ENCODE data around the gene CRYZL1. TPM values are rescaled to one million over a fixed set of nuclear protein-coding genes. Genes with fewer than 3 reads are reported as not detected.

Gene CRYZL1
- total RNA-seq, 2 experiments from 2014 or later: 39.2 to 45.7 TPM

DNA sequence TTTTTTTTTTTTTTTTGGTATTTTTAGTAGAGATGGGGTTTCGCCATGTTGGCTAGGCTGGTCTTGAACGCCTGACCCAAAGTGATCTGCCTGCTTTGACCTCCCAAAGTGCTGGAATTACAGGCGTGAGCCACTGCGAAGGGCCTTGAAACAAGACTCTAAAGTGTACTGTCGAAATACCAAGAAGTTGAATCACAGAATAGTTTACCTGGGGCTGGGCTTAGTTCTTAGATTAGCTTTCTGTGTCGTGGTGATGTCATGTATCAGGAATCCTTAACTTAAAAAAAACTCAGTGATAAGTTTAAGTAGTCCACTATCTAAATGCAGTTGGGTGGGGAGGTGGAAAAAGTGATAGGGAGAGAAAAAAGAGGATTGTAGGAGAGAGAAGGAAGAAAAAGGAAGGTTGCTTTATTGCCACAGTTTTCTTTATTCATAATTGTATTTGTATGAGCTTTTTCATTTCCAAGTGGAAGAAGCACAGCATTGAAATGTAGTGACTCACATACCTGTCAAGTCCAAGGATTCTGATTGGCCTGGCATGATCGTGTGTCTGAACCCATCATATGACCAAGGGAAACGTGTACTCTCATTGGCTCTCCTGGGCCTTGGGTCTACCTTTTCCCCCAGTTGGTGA is 14.2 kb upstream of the CRYZL1 start:
- H3K4me3 Mint-ChIP-seq: no peak overlapping the region
- H3K27me3 Mint-ChIP-seq: peaks cover 9% of the 10 kb centered on the region
- ATAC-seq (ENCODE audit: low read depth): no peak
- peaks cover 2% of the 10 kb centered on the region for H3K4me1 Mint-ChIP-seq
- H3K9me3 Mint-ChIP-seq: no peaks in the 10 kb centered on the region
- H3K36me3 Mint-ChIP-seq: peaks cover 2% of the 10 kb centered on the region
- H3K27ac Mint-ChIP-seq: no peak overlapping the region
- no peak for DNase-seq
- POLR2A ChIA-PET: no interaction called here

DNA sequence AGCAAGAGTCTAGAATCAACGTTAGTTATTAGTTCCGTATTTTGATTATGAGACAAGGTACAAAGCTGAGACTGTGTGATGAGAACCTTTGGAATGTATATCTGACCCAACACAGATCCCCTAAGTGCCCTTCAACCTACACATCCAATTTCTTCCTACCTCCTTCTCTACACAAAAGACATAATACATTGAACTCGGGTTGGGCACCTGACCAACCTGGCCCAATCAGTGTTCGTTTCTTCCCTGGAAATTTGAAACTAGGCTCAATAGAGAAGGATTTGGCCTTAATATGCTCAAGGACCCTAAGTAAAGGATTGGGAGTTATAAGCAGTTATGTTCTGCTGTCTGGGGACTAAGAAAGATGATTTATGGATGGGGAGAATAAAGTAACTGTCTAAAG is 12.9 kb upstream of the CRYZL1 start:
- POLR2A ChIA-PET: no interaction called here
- H3K4me1 Mint-ChIP-seq: no peaks in the 10 kb centered on the region
- H3K4me3 Mint-ChIP-seq: no peak overlapping the region
- DNase-seq: no peak
- peaks cover 19% of the 10 kb centered on the region for H3K27me3 Mint-ChIP-seq
- no peaks in the 10 kb centered on the region for H3K9me3 Mint-ChIP-seq
- no peak overlapping the region for H3K27ac Mint-ChIP-seq
- H3K36me3 Mint-ChIP-seq: no peaks in the 10 kb centered on the region
- no peak for ATAC-seq (ENCODE audit: low read depth)

DNA sequence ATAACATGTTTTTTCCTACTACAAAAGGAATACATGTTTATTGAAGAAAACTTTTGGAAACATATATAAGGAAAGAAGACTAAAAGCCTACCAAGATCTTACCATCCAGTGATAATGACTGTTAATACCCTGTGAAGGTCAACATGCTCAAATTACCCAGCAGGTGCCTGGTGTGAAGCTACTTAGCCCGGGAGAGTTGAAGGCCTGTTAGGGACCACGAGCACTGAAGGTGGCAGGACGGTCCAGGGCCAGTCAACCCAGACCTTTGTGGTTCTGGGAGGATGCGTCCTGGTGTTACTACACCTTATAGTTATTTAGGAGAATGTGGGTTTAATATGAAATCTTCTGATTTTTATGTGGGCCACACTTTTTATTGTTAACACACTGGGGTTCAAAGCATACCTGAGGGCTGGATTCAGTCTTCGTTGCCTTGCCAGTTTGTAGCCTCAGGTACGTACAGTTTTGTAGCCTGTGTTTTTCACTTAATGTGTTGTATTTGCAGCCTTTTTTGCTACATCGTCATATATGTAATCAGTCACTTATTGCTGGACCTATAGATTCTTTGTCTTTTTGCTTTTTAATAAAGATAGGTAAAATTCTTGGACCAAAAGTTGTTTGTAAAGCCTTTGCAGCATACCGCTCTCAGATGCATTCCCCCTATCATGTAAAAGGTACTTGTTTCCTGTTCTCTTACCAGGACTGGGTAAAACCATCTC is 10.6 kb upstream of the CRYZL1 start:
- Mint-ChIP-seq H3K9me3 (no peaks in the 10 kb centered on the region), H3K4me1 (peaks cover 2% of the 10 kb centered on the region), H3K36me3 (no peaks in the 10 kb centered on the region), H3K27ac (no peak overlapping the region), H3K4me3 (no peak overlapping the region), H3K27me3 (peaks cover 19% of the 10 kb centered on the region)
- POLR2A ChIA-PET: no interaction called here
- DNase-seq (no peak), ATAC-seq (ENCODE audit: low read depth) (no peak)

DNA sequence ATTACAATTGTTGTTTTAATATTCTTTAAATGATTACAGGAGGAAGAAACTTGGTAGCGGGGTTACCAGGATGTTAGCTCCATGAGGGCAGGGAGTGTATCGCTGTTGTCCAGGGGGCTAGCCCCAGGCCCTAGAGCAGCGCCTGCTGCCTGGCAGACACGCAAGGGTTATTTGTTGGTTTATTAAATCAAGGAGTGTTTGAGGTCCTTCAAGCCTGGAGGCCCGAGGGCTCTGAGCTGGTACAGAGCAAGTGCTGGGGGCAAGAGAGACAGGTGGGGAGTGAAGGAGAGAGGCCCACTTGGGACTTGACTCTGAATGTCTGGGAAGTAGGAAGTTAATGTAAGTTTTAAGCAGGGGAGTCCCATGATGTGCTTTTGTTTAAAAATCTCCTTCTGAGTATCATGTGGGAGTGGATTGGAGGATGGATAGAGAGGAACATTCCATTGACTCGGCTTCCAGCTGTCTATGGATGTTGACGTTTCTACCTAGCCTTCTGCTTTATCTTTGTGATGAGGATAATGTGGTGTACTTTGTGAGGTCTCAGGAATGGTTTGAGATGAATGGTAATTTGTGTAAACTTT is 9.5 kb upstream of the CRYZL1 start:
- POLR2A ChIA-PET: no interaction called here
- peaks cover 19% of the 10 kb centered on the region for H3K27me3 Mint-ChIP-seq
- H3K4me3 Mint-ChIP-seq: no peak overlapping the region

DNA sequence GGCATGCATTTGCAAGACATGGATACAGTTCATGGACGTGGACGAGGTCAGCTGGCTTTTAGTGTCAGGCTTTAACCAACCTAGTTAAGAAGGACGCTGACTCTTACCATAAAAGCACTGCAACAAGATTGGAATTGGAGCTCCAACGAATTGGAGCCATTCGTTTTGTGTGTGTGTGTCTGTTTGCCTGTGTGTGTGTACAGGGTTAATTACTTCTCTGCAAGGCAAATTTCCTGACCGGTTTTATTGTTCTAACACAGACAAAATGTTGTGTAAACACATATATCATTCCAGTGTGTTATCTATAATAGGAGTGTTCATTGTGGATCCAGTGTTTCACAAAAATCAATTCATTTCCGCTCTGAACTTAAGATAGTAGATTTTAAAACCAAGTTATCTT is 8.7 kb upstream of the CRYZL1 start:
- Mint-ChIP-seq H3K27me3 (peaks cover 25% of the 10 kb centered on the region), H3K9me3 (no peaks in the 10 kb centered on the region), H3K4me3 (no peak overlapping the region), H3K27ac (no peak overlapping the region), H3K4me1 (peaks cover 2% of the 10 kb centered on the region), H3K36me3 (no peaks in the 10 kb centered on the region)
- DNase-seq (no peak), ATAC-seq (ENCODE audit: low read depth) (no peak)
- POLR2A ChIA-PET: no interaction called here

More for the DNA sequence above, 9.5 kb upstream of the CRYZL1 start:
- Mint-ChIP-seq H3K27ac (no peak overlapping the region), H3K9me3 (no peaks in the 10 kb centered on the region), H3K36me3 (no peaks in the 10 kb centered on the region), H3K4me1 (peaks cover 2% of the 10 kb centered on the region)
- no peak for ATAC-seq (ENCODE audit: low read depth)
- DNase-seq: no peak

DNA sequence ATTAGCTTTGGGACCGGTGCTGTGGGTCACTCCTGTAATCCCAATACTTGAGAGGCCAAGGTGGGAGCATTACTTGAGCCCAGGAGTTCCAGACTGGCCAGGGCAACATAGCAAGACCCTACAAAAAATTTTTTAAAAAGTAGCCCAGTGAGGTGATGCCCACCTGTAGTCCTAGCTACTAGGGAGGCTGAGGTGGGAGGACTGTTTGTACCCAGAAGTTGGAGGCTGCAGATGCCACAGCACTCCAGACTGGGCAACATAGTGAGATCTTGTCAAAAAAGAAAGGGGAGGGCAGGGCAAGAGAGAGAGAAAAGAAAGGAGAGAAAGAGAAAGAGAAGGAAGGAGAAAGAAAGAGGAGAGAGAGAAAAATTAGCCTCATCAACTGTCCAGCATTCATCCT is 7.0 kb upstream of the CRYZL1 start:
- H3K4me1 Mint-ChIP-seq: peaks cover 5% of the 10 kb centered on the region
- H3K4me3 Mint-ChIP-seq: no peak overlapping the region
- POLR2A ChIA-PET: no interaction called here
- peaks cover 41% of the 10 kb centered on the region for H3K27me3 Mint-ChIP-seq
- ATAC-seq (ENCODE audit: low read depth) (no peak), DNase-seq (no peak)
- no peaks in the 10 kb centered on the region for H3K36me3 Mint-ChIP-seq
- no peaks in the 10 kb centered on the region for H3K9me3 Mint-ChIP-seq
- no peak overlapping the region for H3K27ac Mint-ChIP-seq

DNA sequence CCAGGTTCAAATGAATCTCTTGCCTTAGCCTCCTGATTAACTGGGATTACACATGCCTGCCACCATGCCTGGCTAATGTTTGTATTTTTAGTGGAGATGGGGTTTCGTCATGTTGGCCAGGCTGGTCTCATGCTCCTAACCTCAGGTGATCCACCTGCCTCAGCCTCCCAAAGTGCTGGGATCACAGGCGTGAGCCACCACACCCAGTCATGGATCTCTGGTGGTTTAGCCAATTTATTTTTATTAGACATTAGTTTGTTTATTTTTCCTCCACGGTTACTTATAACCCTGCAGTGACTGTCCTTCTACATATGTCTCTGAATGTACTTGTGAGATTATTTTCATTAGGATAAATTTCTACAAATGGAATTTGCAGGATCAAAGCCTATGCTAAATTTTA is 6.0 kb upstream of the CRYZL1 start:
- Mint-ChIP-seq H3K4me3 (no peak overlapping the region), H3K27me3 (peaks cover 45% of the 10 kb centered on the region), H3K27ac (no peak overlapping the region), H3K4me1 (peaks cover 5% of the 10 kb centered on the region), H3K36me3 (no peaks in the 10 kb centered on the region), H3K9me3 (no peaks in the 10 kb centered on the region)
- no peak for DNase-seq
- POLR2A ChIA-PET: no interaction called here
- no peak for ATAC-seq (ENCODE audit: low read depth)

DNA sequence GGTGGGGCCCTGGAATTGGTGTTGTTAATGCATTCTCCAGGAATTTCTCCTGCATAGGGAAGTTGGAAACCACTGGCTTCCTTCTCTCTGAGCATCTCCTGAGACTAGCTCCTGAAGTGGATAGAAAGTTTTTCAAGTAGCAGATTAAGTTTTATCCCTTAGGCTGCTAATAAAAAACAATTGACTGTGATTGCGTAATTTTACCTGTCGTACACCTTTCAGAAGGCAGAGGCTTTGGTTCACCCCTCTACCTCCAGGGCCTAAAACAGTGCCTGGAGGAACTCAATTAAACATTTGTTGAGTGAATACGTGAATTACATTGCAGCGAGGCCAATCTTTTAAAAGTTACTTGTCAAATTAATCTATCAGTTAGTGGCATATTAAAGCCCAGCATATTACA is 4.2 kb upstream of the CRYZL1 start:
- H3K27me3 Mint-ChIP-seq: peaks cover 42% of the 10 kb centered on the region
- ATAC-seq (ENCODE audit: low read depth): no peak
- H3K27ac Mint-ChIP-seq: no peak overlapping the region
- no peak overlapping the region for H3K4me3 Mint-ChIP-seq
- no peaks in the 10 kb centered on the region for H3K9me3 Mint-ChIP-seq
- DNase-seq: no peak
- POLR2A ChIA-PET: no interaction called here
- H3K4me1 Mint-ChIP-seq: peaks cover 10% of the 10 kb centered on the region
- H3K36me3 Mint-ChIP-seq: no peaks in the 10 kb centered on the region

DNA sequence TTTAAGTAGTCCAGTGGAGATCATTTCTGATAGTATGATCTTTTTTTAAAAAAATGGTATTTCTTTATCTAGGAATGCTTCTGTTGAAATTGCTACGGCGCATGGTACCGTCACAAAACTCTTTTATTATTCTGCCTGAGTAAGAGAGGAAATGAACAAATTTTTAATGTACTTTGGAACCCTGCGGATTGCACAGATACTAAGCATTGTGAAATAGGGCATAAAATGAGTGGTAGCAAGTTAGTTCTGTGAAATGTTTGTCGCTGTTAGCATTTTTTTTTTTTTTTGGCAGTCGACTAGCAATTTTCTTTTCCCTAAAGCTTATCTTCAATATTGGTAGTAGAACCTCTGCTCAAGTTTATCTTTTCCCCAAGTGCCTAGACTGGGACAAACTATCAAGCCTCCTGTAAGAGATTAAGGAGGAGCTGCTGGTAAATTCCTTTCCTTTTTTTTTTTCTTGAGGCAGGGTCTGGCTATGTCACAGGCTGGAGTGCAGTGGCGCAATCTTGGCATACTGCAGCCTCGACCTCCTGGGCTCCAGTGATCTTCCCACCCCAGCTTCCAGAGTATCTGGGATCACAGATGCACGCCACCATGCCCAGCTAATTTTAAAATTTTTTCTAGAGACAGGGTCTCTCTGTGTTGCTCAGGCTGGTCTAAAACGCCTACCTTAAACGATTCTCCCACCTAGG is 3.0 kb upstream of the CRYZL1 start:
- H3K27ac Mint-ChIP-seq: no peak overlapping the region
- ATAC-seq (ENCODE audit: low read depth): no peak
- H3K36me3 Mint-ChIP-seq: no peaks in the 10 kb centered on the region
- H3K4me3 Mint-ChIP-seq: no peak overlapping the region
- no peak for DNase-seq
- POLR2A ChIA-PET: interaction anchor here (0.7 kb wide), 1 partner anchor 280 kb away, joined by 5 read pairs; no protein-coding TSS in a partner anchor
- peaks cover 33% of the 10 kb centered on the region for H3K27me3 Mint-ChIP-seq
- H3K4me1 Mint-ChIP-seq: peaks cover 14% of the 10 kb centered on the region
- H3K9me3 Mint-ChIP-seq: no peaks in the 10 kb centered on the region

DNA sequence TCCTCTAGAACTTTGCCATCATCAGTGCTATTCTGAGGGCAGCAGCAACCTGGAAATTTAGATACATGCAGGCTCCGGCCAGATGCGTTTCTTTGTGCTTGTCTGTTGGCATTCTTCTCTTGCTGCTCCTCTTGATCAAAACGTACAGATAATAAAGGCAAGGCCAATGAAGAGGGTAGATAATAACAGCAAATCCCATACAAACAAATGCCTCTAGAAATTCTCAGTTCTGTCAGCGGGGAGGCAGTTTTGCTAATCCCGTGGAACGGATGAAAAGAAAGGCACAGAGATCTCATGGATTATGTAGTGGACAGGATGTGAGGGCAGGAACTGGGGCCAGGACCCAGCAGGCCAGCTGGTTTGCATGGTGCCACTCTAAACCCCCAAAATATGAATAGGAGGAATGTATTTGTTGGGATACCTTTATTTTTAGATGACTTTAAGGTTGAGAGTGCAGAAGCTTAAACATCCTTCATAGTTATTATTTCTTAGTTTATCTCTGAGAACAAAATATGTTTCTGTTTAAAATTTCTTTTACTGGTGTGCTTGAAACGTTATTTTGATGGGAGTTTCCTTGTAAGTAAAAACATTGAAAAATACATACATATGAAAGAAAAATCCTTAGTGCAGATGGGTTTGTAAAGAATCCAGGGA is 2.2 kb upstream of the CRYZL1 start:
- H3K4me1 Mint-ChIP-seq: peaks cover 14% of the 10 kb centered on the region
- peaks cover 30% of the 10 kb centered on the region for H3K27me3 Mint-ChIP-seq
- DNase-seq: no peak
- no peak overlapping the region for H3K27ac Mint-ChIP-seq
- no peak for ATAC-seq (ENCODE audit: low read depth)
- H3K4me3 Mint-ChIP-seq: peak overlapping the region; percentile 83
- H3K9me3 Mint-ChIP-seq: no peaks in the 10 kb centered on the region
- H3K36me3 Mint-ChIP-seq: peaks cover under 1% of the 10 kb centered on the region
- POLR2A ChIA-PET: no interaction called here

DNA sequence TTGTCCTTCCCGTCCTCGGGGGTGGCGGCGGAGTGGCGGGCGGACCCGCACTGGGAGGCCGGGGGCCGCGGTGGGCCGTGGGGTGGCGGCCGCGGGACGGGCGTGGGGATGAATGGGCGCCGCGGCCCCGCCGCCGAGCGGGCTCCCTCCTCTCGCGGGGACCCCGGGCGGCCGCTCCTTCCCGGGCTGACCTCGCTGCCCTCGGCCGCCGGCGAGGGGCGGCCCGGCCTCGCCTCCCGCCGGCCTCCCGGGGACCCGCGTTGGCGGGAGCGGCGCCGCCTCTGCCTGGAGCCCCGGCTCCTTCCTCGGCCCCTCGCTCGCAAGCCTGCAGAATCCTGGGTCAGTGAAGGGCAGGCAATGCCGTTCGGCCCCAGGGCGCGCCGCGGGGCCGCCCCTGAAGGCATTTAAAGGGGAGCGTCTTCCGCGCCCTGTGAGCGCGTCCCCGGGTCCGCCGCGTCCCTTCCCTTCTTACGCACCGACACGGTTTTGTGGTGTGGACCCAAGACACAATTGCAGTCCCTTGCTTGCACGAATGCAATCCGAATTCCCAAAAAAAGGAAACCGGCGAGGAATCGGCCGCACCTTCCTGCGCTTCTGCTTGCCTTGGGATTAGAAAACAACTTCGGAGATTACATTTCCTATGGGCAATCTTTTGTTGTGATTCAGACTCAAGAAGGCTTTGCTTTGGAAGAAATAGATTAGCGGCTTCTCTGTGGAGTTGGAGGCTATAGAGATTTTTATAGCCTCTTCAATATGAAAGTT is 1.5 kb upstream of the CRYZL1 start:
- H3K9me3 Mint-ChIP-seq: no peaks in the 10 kb centered on the region
- ATAC-seq (ENCODE audit: low read depth) (no peak), DNase-seq (no peak)
- peak overlapping the region; percentile 83 for H3K4me3 Mint-ChIP-seq
- no peak overlapping the region for H3K27ac Mint-ChIP-seq
- POLR2A ChIA-PET: no interaction called here
- peaks cover 3% of the 10 kb centered on the region for H3K36me3 Mint-ChIP-seq
- peaks cover 12% of the 10 kb centered on the region for H3K4me1 Mint-ChIP-seq
- H3K27me3 Mint-ChIP-seq: peaks cover 28% of the 10 kb centered on the region

DNA sequence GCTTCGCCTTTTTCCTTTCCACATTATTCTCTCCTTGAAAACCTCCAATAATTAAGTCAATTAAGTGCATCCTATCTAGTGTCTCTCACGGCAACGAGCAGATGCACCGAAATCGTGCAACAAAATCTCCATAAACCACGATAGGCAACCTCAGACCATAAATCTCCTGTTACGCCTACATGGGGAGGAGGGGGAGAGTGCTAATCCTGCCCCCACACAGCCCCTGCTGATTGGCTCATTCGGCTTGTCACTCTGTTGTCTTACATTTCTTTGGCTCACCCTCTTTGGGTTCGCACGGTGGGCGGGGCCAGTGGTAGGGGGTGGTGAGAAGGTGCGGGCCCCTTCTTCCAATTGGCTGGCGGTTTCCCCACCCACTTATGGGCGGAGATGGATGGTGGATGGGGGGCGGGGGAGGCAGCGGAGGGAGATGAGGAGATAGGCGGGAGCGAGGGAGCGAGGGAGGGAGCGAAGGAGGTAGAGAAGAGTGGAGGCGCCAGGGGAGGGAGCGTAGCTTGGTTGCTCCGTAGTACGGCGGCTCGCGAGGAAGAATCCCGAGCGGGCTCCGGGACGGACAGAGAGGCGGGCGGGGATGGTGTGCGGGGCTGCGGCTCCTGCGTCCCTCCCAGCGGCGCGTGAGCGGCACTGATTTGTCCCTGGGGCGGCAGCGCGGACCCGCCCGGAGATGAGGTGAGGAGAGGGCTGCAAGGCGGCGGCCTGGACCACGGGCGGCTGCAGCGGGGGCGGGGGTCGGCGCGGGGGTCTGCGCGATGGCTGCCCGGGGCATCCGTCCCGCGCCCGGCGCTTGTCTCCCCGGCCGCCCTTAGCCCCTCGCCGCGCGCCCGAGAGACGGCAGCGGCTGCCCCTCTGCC is 720 bp upstream of the CRYZL1 start, which contains the start of gene ITSN1:
TSS of gene ITSN1 (plus strand) at position 475 of the 869 bp plus-strand sequence. CDS start 76,328 bp downstream, outside the sequence.
- POLR2A ChIA-PET: interaction anchor here (1.5 kb wide), 1 partner anchor 162 kb away, joined by 5 read pairs; the partner anchor contains the start of gene TMEM50B
- ATAC-seq (ENCODE audit: low read depth): peak; percentile 89
- peaks cover 14% of the 10 kb centered on the region for H3K4me1 Mint-ChIP-seq
- H3K27ac Mint-ChIP-seq: peak within 1 kb of the TSS; percentile 94
- H3K27me3 Mint-ChIP-seq: peaks cover 28% of the 10 kb centered on the region
- H3K9me3 Mint-ChIP-seq: no peaks in the 10 kb centered on the region
- DNase-seq: peak; percentile 99
- peaks cover 5% of the 10 kb centered on the region for H3K36me3 Mint-ChIP-seq
- peak within 1 kb of the TSS; percentile 99 for H3K4me3 Mint-ChIP-seq

Data from activated naive CD8-positive, alpha-beta T cell treated with anti-CD3 and anti-CD28 coated beads, Interleukin-2, amount 10 ng/mL, durations not matched to agents 7 days and 5 days (primary cell).